Adrenal gland (tissue), 5 donors: ENCODE measurements around the gene SBSN.

Experiments
- POLR2A ChIP-seq, 2 donors: fragments of 450-650 bp; IDR thresholded peaks; one replicate each; pipeline ENCODE4 v1.6.1; 2017; ENCODE audit warnings: antibody characterized with exemption in 2 of 2, mild to moderate bottlenecking in 2 of 2, moderate library complexity in 1 of 2
- TF ChIP-seq, protein P1 (sequence below), 6 experiments: fragments of 450-650 bp in 4 of 6; fragments of 200-600 bp in 2 of 6; sonication (generic) in 1 of 6; IDR thresholded peaks; 1 replicate in 5 of 6; 2 replicates in 1 of 6; pipeline versions ENCODE4 v1.5.1 to v1.8.0; 2016 to 2021; ENCODE audit warnings: antibody characterized with exemption in 6 of 6, mild to moderate bottlenecking in 2 of 6, moderate library complexity in 1 of 6
- donor health status: DM: no; HTN: no; CAD: no.

GRCh38 chr19:35478794-35479677, 49.1 kb downstream of the SBSN start:
- TF ChIP-seq, protein P1, sequence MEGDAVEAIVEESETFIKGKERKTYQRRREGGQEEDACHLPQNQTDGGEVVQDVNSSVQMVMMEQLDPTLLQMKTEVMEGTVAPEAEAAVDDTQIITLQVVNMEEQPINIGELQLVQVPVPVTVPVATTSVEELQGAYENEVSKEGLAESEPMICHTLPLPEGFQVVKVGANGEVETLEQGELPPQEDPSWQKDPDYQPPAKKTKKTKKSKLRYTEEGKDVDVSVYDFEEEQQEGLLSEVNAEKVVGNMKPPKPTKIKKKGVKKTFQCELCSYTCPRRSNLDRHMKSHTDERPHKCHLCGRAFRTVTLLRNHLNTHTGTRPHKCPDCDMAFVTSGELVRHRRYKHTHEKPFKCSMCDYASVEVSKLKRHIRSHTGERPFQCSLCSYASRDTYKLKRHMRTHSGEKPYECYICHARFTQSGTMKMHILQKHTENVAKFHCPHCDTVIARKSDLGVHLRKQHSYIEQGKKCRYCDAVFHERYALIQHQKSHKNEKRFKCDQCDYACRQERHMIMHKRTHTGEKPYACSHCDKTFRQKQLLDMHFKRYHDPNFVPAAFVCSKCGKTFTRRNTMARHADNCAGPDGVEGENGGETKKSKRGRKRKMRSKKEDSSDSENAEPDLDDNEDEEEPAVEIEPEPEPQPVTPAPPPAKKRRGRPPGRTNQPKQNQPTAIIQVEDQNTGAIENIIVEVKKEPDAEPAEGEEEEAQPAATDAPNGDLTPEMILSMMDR (IDR thresholded peaks at IDR 0.05) = no peak
- TF ChIP-seq POLR2A (IDR thresholded peaks at IDR 0.05) = no peak
